Activated CD8-positive, alpha-beta T cell treated with anti-CD3 and anti-CD28 coated beads for 36 hours (primary cell): ENCODE data around the gene PDPN. TPM values are rescaled to one million over a fixed set of nuclear protein-coding genes. Genes with fewer than 3 reads are reported as not detected.

Source experiments
- ATAC-seq: fragments of 200-7000 bp; cut with Tn5 transposase; one replicate; pipeline ENCODE4 v1.10.0; 2021; ENCODE audit warnings: mild to moderate bottlenecking, moderate library complexity
- CTCF ChIA-PET: fragments of 350-600 bp; sonication (Branson Sonifier 250); formaldehyde crosslinking; loops from one replicate; lab custom pipeline; 2021; ENCODE audit warnings: antibody characterized with exemption; lab: Charles Lee
- POLR2A ChIA-PET: fragments of 350-600 bp; sonication (Branson Sonifier 250); formaldehyde crosslinking; loops from one replicate; lab custom pipeline; 2021; ENCODE audit warnings: antibody characterized with exemption; lab: Charles Lee
- DNase-seq: peaks from one replicate; pipeline ENCODE4 v3.0.0-alpha.2; 2020
- H3K27ac Mint-ChIP-seq: one replicate; pipeline ENCODE4 v1.8.0; 2021; ENCODE audit warnings: mild to moderate bottlenecking, mixed read lengths
- H3K27me3 Mint-ChIP-seq: one replicate; pipeline ENCODE4 v1.8.0; 2021; ENCODE audit warnings: mixed read lengths
- H3K36me3 Mint-ChIP-seq: one replicate; pipeline ENCODE4 v1.8.0; 2021; ENCODE audit warnings: low read depth, mixed read lengths
- H3K4me1 Mint-ChIP-seq: one replicate; pipeline ENCODE4 v1.8.0; 2021; ENCODE audit warnings: low read depth, mixed read lengths
- H3K4me3 Mint-ChIP-seq: one replicate; pipeline ENCODE4 v1.8.0; 2021; ENCODE audit warnings: mild to moderate bottlenecking, moderate library complexity, mixed read lengths
- H3K9me3 Mint-ChIP-seq: one replicate; pipeline ENCODE4 v1.8.0; 2021; ENCODE audit warnings: mixed read lengths
- CTCF ChIP-seq: fragments of 200-600 bp; IDR thresholded peaks from one replicate; pipeline ENCODE4 v1.8.0; 2022; ENCODE audit warnings: antibody characterized with exemption, mild to moderate bottlenecking
- intact Hi-C: fragments of 100-400 bp; cut with micrococcal nuclease; formaldehyde crosslinking; loops from one replicate; pipeline ENCODE4 v1.10.0; 2022
- total RNA-seq, 2 experiments: library from RNA; stranded (reverse); gene quantifications; one replicate each; pipeline ENCODE4 v1.2.3, GENCODE V29; 2021

Gene PDPN
- total RNA-seq, 2 experiments from 2014 or later, result not detected

GRCh38 chr1:13587256-13588030, 3.8 kb downstream of the PDPN start:
- no peak for DNase-seq
- no peak for ATAC-seq
- ChIA-PET CTCF (no interaction called here), POLR2A (no interaction called here)
- intact Hi-C loops, result no loop called here
- Mint-ChIP-seq H3K9me3 (no peaks in the 10 kb centered on the region), H3K36me3 (no peaks in the 10 kb centered on the region), H3K27ac (no peak overlapping the region), H3K4me3 (no peak overlapping the region), H3K4me1 (no peaks in the 10 kb centered on the region), H3K27me3 (peaks cover 46% of the 10 kb centered on the region)
- no peak for TF ChIP-seq CTCF

GRCh38 chr1:13588946-13589796, 5.5 kb downstream of the PDPN start:
- ATAC-seq (no peak), DNase-seq (no peak)
- Mint-ChIP-seq H3K4me1 (no peaks in the 10 kb centered on the region), H3K9me3 (no peaks in the 10 kb centered on the region), H3K27ac (no peak overlapping the region), H3K4me3 (no peak overlapping the region), H3K27me3 (peaks cover 37% of the 10 kb centered on the region), H3K36me3 (no peaks in the 10 kb centered on the region)
- intact Hi-C loops, result no loop called here
- ChIA-PET CTCF (interaction anchor here (0.6 kb wide), 1 partner anchor 137 kb away, joined by 3 read pairs; no protein-coding TSS in a partner anchor), POLR2A (no interaction called here)
- no peak for TF ChIP-seq CTCF

- POLR2A ChIA-PET, result no interaction called here
- no peak for ATAC-seq
- no peaks in the 10 kb centered on the region for H3K4me1 Mint-ChIP-seq
Observed at GRCh38 chr1:13590486-13590885, 6.9 kb downstream of the PDPN start.

GRCh38 chr1:13593511-13594131, 10.0 kb downstream of the PDPN start:
- H3K27ac Mint-ChIP-seq, result no peak overlapping the region
- CTCF ChIA-PET, result interaction anchor here (1.4 kb wide), 1 partner anchor 10 kb away, joined by 4 read pairs; no protein-coding TSS in a partner anchor

More at GRCh38 chr1:13590486-13590885, 6.9 kb downstream of the PDPN start:
- Mint-ChIP-seq H3K27ac (no peak overlapping the region), H3K4me3 (no peak overlapping the region), H3K36me3 (no peaks in the 10 kb centered on the region), H3K9me3 (no peaks in the 10 kb centered on the region), H3K27me3 (peaks cover 26% of the 10 kb centered on the region)
- no peak for TF ChIP-seq CTCF
- CTCF ChIA-PET, result no interaction called here
- intact Hi-C loops, result no loop called here
- DNase-seq, result no peak

More at GRCh38 chr1:13593511-13594131, 10.0 kb downstream of the PDPN start:
- Mint-ChIP-seq H3K36me3 (no peaks in the 10 kb centered on the region), H3K9me3 (no peaks in the 10 kb centered on the region), H3K4me3 (no peak overlapping the region), H3K27me3 (peaks cover 13% of the 10 kb centered on the region), H3K4me1 (no peaks in the 10 kb centered on the region)
- POLR2A ChIA-PET, result no interaction called here
- ATAC-seq (no peak), DNase-seq (no peak)
- TF ChIP-seq CTCF, result no peak
- intact Hi-C loops, result no loop called here
